ENCODE results near the gene GFPT1. TPM values are rescaled to one million over a fixed set of nuclear protein-coding genes. Genes with fewer than 3 reads are reported as not detected.

The GFPT1 gene
- total RNA-seq, 2 donors from 2014 or later = 218 to 289 TPM

DNA sequence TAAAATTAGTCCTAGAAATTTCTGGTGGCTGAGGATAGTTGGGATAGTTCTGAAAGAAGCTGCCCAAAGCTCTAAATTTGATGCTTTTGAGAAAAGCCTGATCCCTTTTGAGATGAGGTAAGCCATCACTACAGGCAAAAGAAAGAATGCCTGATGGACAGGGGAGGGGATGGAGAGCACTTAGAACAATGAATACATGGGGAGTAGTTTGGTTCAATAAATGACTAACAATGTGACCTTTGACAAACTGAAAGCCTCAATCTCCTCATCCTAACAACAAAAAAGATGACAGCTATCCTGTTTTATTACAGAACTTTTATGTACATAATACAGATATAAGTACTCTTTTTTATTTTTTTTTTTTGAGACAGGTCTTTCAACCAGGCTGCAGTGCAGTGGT lies 42.7 kb downstream of the GFPT1 start:
- no peak for TF ChIP-seq CTCF (IDR thresholded peaks at IDR 0.05)
- DNase-seq = no peak
- H3K4me3 ChIP-seq = no peak overlapping the region
- intact Hi-C loops (cut with DNase I) = no loop called here
- peaks cover 45% of the 10 kb centered on the region for H3K36me3 ChIP-seq
- no peak overlapping the region for H3K27ac ChIP-seq
- no peak overlapping the region for H3K9ac ChIP-seq (ENCODE audit: low read depth in 2 of 2, low read length in 2 of 2)
- H3K4me1 ChIP-seq = no peaks in the 10 kb centered on the region
- H3K27me3 ChIP-seq = no peaks in the 10 kb centered on the region
- no peaks in the 10 kb centered on the region for H3K9me3 ChIP-seq

DNA sequence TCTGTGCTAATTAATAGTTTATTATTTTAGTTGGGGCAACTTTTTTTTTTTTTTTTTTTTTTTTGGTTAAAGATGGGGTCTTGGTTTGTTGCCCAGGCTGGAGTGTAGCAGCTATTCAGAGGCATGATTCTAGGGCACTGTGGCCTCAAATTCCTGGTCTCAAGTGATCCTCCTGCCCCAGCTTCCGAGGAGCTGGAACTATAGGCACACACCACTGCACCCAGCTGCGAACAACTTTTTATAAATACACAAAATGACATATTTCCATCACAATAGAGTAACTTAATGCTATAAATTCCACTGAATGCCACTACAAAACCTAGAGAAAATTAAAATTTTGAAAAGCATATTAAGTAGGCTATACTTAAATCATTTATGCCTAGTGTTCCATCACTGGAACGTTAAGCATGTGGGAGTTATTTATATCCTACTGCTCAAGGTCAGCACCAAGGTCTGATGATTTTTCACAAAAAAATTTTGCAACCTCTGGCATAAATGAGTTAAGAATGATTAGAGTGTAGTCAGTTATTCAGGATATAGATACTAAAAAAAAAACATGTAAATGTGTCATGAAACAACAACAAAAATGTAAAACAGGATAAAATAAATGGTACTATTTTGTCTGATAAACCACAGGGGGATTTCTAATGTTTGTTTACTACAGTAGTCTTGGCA lies 46.8 kb downstream of the GFPT1 start:
- Histone ChIP-seq H3K9me3 (no peaks in the 10 kb centered on the region), H3K9ac (ENCODE audit: low read depth in 2 of 2, low read length in 2 of 2) (no peak overlapping the region), H3K4me3 (no peak overlapping the region), H3K36me3 (peaks cover 28% of the 10 kb centered on the region), H3K4me1 (no peaks in the 10 kb centered on the region), H3K27ac (no peak overlapping the region), H3K27me3 (no peaks in the 10 kb centered on the region)
- DNase-seq = no peak
- intact Hi-C loops (cut with DNase I) = no loop called here
- TF ChIP-seq CTCF (IDR thresholded peaks at IDR 0.05) = no peak

GRCh38 chr2:69335311-69335710 lies 51.7 kb downstream of the GFPT1 start:
- no peak overlapping the region for H3K9ac ChIP-seq (ENCODE audit: low read depth in 2 of 2, low read length in 2 of 2)
- TF ChIP-seq CTCF (IDR thresholded peaks at IDR 0.05) = no peak
- no peaks in the 10 kb centered on the region for H3K27me3 ChIP-seq
- no peak overlapping the region for H3K4me3 ChIP-seq
- no peaks in the 10 kb centered on the region for H3K9me3 ChIP-seq
- DNase-seq = no peak
- H3K4me1 ChIP-seq = no peaks in the 10 kb centered on the region
- peaks cover 7% of the 10 kb centered on the region for H3K36me3 ChIP-seq
- no peak overlapping the region for H3K27ac ChIP-seq
- intact Hi-C loops (cut with DNase I) = no loop called here

GRCh38 chr2:69333352-69333751 lies 53.7 kb downstream of the GFPT1 start:
- H3K27ac ChIP-seq = no peak overlapping the region
- no peak overlapping the region for H3K4me3 ChIP-seq
- intact Hi-C loops (cut with DNase I) = no loop called here
- no peaks in the 10 kb centered on the region for H3K27me3 ChIP-seq
- H3K4me1 ChIP-seq = no peaks in the 10 kb centered on the region
- H3K9me3 ChIP-seq = no peaks in the 10 kb centered on the region
- no peak for DNase-seq
- no peak overlapping the region for H3K9ac ChIP-seq (ENCODE audit: low read depth in 2 of 2, low read length in 2 of 2)
- peaks cover 3% of the 10 kb centered on the region for H3K36me3 ChIP-seq
- no peak for TF ChIP-seq CTCF (IDR thresholded peaks at IDR 0.05)

DNA sequence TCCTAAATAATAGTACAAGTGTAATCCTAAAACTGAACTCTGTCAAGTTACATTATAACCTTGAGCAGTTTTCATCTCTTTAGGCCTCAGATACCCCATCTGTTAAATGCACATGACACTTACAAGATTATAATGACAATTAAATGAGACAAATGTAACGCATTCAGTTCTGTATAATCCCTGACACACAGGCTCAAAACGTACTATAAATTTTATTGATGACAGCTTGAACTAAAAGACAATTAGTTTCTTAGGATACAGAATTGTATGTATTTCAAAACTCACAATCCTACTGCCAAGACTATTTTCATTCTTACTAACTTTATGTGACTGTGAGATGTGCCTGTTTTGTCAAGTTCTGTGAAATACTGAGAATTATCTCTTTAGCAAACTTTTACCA lies 56.2 kb downstream of the GFPT1 start:
- DNase-seq = no peak
- Histone ChIP-seq H3K4me3 (no peak overlapping the region), H3K36me3 (peaks cover 5% of the 10 kb centered on the region), H3K27me3 (no peaks in the 10 kb centered on the region), H3K27ac (no peak overlapping the region), H3K9me3 (no peaks in the 10 kb centered on the region), H3K4me1 (no peaks in the 10 kb centered on the region), H3K9ac (ENCODE audit: low read depth in 2 of 2, low read length in 2 of 2) (no peak overlapping the region)
- intact Hi-C loops (cut with DNase I) = no loop called here
- TF ChIP-seq CTCF (IDR thresholded peaks at IDR 0.05) = no peak
